DND-41 (cell line): ENCODE data around the gene GTF2A1L.

Source experiments
- ATAC-seq: fragments of 200-7000 bp; cut with Tn5 transposase; 3 replicates; pipeline ENCODE4 v1.9.1; 2021; ENCODE audit warnings: low read depth; ENCODE audit not compliant: insufficient read depth
- DNase-seq: peaks from one replicate; pipeline ENCODE4 v3.0.0-alpha.2; 2020
- H2AFZ ChIP-seq: 2 replicates; pipeline ENCODE4 v1.6.0; 2012; ENCODE audit warnings: low read depth, low read length
- H3K27ac ChIP-seq: 2 replicates; pipeline ENCODE4 v1.5.1; 2012; ENCODE audit warnings: low read length, inconsistent platforms
- H3K27me3 ChIP-seq: fragments of 200-600 bp; sonication (generic); 2 replicates; pipeline ENCODE4 v1.6.0; 2012; ENCODE audit warnings: low read length, mild to moderate bottlenecking, inconsistent platforms; ENCODE audit not compliant: insufficient read depth, poor library complexity
- H3K36me3 ChIP-seq: 2 replicates; pipeline ENCODE4 v1.5.1; 2012; ENCODE audit warnings: low read length, inconsistent platforms; ENCODE audit not compliant: insufficient read depth
- H3K4me1 ChIP-seq: 2 replicates; pipeline ENCODE4 v1.5.1; 2012; ENCODE audit warnings: mild to moderate bottlenecking, low read length; ENCODE audit not compliant: insufficient read depth
- H3K4me2 ChIP-seq: 2 replicates; pipeline ENCODE4 v1.6.0; 2012; ENCODE audit warnings: mild to moderate bottlenecking, moderate library complexity, low read length, inconsistent platforms; ENCODE audit not compliant: insufficient read depth
- H3K4me3 ChIP-seq, 2 experiments: fragments of 200-600 bp in 1 of 2; shearing (Covaris generic) in 1 of 2; 2 replicates each; pipeline ENCODE4 v1.5.1; 2012 to 2016; ENCODE audit warnings: inconsistent platforms in 2 of 2, low read length in 2 of 2, mild to moderate bottlenecking in 2 of 2, low read depth in 1 of 2, moderate library complexity in 1 of 2
- H3K79me2 ChIP-seq: 2 replicates; pipeline ENCODE4 v1.6.0; 2012; ENCODE audit warnings: low read length, inconsistent platforms; ENCODE audit not compliant: insufficient read depth
- H3K9ac ChIP-seq: 2 replicates; pipeline ENCODE4 v1.6.0; 2012; ENCODE audit warnings: low read depth, mild to moderate bottlenecking, inconsistent platforms, low read length, moderate library complexity
- H3K9me3 ChIP-seq: 2 replicates; pipeline ENCODE4 v1.5.1; 2012; ENCODE audit warnings: low read length, moderate library complexity, mild to moderate bottlenecking, inconsistent platforms; ENCODE audit not compliant: insufficient read depth, severe bottlenecking
- H4K20me1 ChIP-seq: 2 replicates; pipeline ENCODE4 v1.6.0; 2012; ENCODE audit warnings: low read length; ENCODE audit not compliant: insufficient read depth
- EZH2 ChIP-seq: IDR thresholded peaks from 3 replicates; pipeline ENCODE4 v1.6.1; 2012; ENCODE audit warnings: borderline replicate concordance, low read depth, mild to moderate bottlenecking, moderate library complexity, low read length, inconsistent platforms; ENCODE audit not compliant: severe bottlenecking
- TF ChIP-seq, protein P1 (sequence below): IDR thresholded peaks from 2 replicates; pipeline ENCODE4 v1.5.1; 2012; ENCODE audit warnings: borderline replicate concordance, low read length, moderate library complexity, mild to moderate bottlenecking; ENCODE audit not compliant: poor library complexity, severe bottlenecking; ENCODE audit errors: extremely low read depth

The GTF2A1L gene

DNA sequence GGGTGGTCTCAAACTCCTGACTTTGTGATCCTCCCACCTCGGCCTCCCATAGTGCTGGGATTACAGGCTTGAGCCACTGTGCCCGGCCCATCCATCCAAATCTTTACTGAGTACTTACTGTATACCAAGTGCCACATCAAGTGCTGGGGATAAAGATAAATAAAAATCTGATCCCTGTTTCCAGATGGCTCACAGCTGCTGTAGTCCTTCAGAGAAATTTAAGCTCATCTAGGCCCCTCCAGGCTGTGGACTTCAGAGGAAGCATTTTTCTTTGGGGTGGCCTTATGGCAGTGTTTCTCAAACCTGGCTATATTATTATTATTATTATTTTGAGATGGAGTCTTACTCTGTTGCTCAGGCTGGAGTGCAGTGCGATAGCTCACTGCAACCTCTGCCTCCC is 33.7 kb upstream of the GTF2A1L start:
- Histone ChIP-seq H3K36me3 (no peaks in the 10 kb centered on the region), H3K9me3 (no peaks in the 10 kb centered on the region), H4K20me1 (no peaks in the 10 kb centered on the region), H3K27ac (no peak overlapping the region), H2AFZ (no peak overlapping the region), H3K4me1 (no peaks in the 10 kb centered on the region), H3K9ac (no peak overlapping the region), H3K4me2 (no peak overlapping the region), H3K27me3 (no peaks in the 10 kb centered on the region), H3K79me2 (no peaks in the 10 kb centered on the region), H3K4me3 (no peak overlapping the region)
- no peak for DNase-seq
- no peak for ATAC-seq
- TF ChIP-seq, protein P1, sequence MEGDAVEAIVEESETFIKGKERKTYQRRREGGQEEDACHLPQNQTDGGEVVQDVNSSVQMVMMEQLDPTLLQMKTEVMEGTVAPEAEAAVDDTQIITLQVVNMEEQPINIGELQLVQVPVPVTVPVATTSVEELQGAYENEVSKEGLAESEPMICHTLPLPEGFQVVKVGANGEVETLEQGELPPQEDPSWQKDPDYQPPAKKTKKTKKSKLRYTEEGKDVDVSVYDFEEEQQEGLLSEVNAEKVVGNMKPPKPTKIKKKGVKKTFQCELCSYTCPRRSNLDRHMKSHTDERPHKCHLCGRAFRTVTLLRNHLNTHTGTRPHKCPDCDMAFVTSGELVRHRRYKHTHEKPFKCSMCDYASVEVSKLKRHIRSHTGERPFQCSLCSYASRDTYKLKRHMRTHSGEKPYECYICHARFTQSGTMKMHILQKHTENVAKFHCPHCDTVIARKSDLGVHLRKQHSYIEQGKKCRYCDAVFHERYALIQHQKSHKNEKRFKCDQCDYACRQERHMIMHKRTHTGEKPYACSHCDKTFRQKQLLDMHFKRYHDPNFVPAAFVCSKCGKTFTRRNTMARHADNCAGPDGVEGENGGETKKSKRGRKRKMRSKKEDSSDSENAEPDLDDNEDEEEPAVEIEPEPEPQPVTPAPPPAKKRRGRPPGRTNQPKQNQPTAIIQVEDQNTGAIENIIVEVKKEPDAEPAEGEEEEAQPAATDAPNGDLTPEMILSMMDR, result no peak
- TF ChIP-seq EZH2, result no peak

DNA sequence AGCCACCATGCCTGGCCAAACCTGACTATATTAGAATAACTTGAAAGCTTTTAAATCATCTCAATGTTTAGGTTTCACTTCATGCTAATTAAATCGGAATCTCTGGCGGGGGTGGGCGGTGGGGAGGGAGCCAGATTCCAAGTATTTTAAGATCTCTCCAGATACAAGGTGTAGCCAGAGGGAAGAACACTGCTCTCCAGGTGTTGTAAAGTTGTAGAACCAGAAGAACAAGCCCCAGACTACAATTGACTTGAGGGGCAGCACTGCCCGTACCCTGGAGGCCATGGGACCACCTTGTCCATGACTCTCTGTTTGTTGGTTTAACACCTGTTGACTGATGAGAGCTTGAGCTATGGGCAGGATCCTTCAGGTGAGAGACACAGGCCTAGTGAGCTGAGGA is 33.1 kb upstream of the GTF2A1L start:
- H3K27me3 ChIP-seq, result no peaks in the 10 kb centered on the region
- no peak for DNase-seq
- no peaks in the 10 kb centered on the region for H3K9me3 ChIP-seq
- H3K27ac ChIP-seq, result no peak overlapping the region
- H3K9ac ChIP-seq, result no peak overlapping the region
- H3K36me3 ChIP-seq, result no peaks in the 10 kb centered on the region
- no peaks in the 10 kb centered on the region for H4K20me1 ChIP-seq
- no peak overlapping the region for H2AFZ ChIP-seq
- no peak for ATAC-seq
- no peak overlapping the region for H3K4me2 ChIP-seq
- TF ChIP-seq EZH2, result no peak
- TF ChIP-seq, protein P1, result no peak
- H3K4me1 ChIP-seq, result no peaks in the 10 kb centered on the region
- no peak overlapping the region for H3K4me3 ChIP-seq
- H3K79me2 ChIP-seq, result no peaks in the 10 kb centered on the region

- Histone ChIP-seq H2AFZ (no peak overlapping the region), H4K20me1 (no peaks in the 10 kb centered on the region), H3K4me3 (no peak overlapping the region), H3K27me3 (no peaks in the 10 kb centered on the region), H3K36me3 (no peaks in the 10 kb centered on the region), H3K9ac (no peak overlapping the region), H3K79me2 (no peaks in the 10 kb centered on the region), H3K4me1 (no peaks in the 10 kb centered on the region), H3K4me2 (no peak overlapping the region), H3K27ac (no peak overlapping the region), H3K9me3 (no peaks in the 10 kb centered on the region)
- ATAC-seq (no peak), DNase-seq (no peak)
- TF ChIP-seq EZH2, result no peak
- TF ChIP-seq, protein P1, result no peak
Observed at GRCh38 chr2:48586433-48586832, 31.2 kb upstream of the GTF2A1L start.

DNA sequence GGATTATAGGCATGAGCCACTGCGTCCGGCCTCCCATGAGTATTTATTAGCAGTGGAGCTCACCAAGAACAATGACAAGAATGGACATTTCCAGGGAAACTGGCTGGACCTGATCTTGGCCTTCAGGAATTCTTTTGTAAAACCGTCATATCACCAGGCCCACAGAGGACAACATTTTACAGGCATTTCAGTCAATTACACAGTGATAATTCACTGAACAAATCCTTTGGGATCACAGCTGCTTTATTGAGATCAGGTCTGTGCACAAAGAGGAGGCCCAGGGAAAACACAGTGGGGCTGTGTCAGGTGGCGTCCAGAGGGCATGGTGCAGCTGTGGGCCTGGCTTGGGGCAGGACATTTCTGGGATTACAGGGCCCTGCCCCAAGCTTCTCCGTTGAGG is 30.1 kb upstream of the GTF2A1L start:
- H3K9me3 ChIP-seq, result no peaks in the 10 kb centered on the region
- no peaks in the 10 kb centered on the region for H4K20me1 ChIP-seq
- H3K27ac ChIP-seq, result no peak overlapping the region
- no peak overlapping the region for H3K4me2 ChIP-seq
- no peaks in the 10 kb centered on the region for H3K79me2 ChIP-seq
- H3K4me3 ChIP-seq, result no peak overlapping the region
- no peak overlapping the region for H3K9ac ChIP-seq
- DNase-seq (no peak), ATAC-seq (no peak)
- TF ChIP-seq EZH2, result no peak
- TF ChIP-seq, protein P1, result no peak
- H3K27me3 ChIP-seq, result no peaks in the 10 kb centered on the region
- H2AFZ ChIP-seq, result no peak overlapping the region
- no peaks in the 10 kb centered on the region for H3K36me3 ChIP-seq
- no peaks in the 10 kb centered on the region for H3K4me1 ChIP-seq
